Measurements from ENCODE around the gene CPM.

The CPM gene

DNA sequence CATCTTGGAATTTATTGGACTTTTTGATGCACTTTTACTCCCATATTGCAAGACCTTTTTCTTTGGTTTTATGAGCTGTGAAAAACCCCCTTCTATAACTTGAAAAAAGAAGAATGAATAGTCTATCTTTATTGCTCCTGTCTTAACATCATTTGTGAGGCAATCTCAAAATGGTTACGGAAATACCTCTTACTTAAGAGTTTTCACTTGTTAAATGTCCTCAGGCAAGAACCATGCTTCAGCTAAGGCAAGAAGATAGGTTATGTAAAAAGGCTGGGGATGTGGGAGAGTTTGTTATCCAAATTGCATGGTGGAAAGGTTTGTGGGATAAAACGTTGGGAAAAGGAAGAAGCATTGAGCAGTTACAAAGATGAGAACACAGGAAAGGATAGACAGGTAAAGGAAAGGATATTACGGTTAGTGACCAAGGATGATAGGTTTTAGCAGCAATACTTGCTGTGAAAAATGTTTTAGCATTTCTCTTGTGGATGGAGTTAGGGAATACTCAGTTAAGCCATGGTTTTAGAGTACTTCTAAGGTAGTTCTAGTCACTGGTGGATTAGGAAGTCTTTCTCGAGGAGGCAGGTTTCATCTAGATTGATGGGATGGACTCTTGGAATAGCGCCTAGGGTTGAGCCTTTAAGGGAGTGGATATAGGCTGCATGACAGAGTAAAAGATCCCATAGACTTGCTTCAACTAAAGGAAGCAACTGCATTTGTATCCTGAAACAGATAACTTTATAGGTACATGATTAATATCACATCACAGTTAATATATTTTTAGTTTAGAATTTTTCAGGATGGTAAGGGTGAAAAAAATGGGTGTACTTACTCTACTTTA is 94.7 kb downstream of the CPM start:
- H3K4me3 Mint-ChIP-seq, result no peak overlapping the region
- peaks cover 22% of the 10 kb centered on the region for H3K36me3 Mint-ChIP-seq
- ATAC-seq (ENCODE audit: low read depth), result no peak
- peak overlapping the region; percentile 6 for H3K27ac Mint-ChIP-seq
- H3K9me3 Mint-ChIP-seq, result no peaks in the 10 kb centered on the region
- no peak for DNase-seq (ENCODE audit: low spot score in 2 of 2)
- H3K27me3 Mint-ChIP-seq, result no peaks in the 10 kb centered on the region
- peaks cover 2% of the 10 kb centered on the region for H3K4me1 Mint-ChIP-seq

DNA sequence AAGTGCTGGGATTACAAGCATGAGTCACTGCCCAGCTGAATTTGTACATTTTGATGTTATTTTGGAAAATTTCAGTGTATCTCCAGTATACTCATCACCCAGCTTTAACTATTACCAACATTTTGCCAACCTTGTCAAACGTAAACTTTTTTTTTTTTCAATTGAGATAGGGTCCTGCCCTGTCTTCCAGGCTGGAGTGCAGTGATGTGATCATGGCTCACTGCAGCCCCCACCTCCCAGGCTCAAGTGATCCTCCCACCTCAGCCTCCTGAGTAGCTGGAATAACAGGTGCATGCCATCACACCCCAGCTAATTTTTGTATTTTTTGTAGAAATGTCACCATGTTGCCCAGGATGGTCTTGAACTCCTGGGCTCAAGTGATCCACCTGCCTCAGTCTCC is 95.8 kb downstream of the CPM start:
- H3K27ac Mint-ChIP-seq, result no peak overlapping the region
- no peak overlapping the region for H3K4me3 Mint-ChIP-seq
- peaks cover 2% of the 10 kb centered on the region for H3K4me1 Mint-ChIP-seq
- H3K9me3 Mint-ChIP-seq, result no peaks in the 10 kb centered on the region
- H3K27me3 Mint-ChIP-seq, result no peaks in the 10 kb centered on the region
- no peak for DNase-seq (ENCODE audit: low spot score in 2 of 2)
- no peak for ATAC-seq (ENCODE audit: low read depth)
- H3K36me3 Mint-ChIP-seq, result peaks cover 22% of the 10 kb centered on the region

DNA sequence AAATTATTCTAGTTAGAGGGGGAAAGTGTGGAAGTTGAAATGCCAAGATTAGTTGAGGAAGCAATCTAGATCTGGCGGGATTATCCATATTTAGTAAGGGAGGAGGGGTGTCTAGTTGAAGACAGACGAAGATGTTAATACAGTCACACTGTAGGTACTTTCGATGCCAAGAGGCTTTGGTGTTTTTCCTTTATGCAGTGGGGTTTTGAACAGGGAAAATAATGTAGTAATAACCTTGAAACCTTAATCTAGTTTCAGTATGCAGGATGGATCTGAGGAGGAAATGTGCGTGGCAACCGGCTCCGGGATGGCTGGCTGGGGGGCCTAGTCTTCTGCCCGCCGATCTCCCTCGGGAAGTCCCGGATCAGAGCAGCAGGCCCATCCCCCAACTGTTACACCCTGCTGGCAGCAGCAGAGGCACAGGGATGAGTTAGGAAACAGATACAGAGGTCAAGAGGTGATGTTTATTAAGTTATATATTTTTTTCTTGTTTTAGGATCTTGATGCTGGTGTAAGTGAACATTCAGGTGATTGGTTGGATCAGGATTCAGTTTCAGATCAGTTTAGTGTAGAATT is 97.5 kb downstream of the CPM start:
- H3K36me3 Mint-ChIP-seq, result peaks cover 24% of the 10 kb centered on the region
- no peak overlapping the region for H3K4me3 Mint-ChIP-seq
- no peaks in the 10 kb centered on the region for H3K9me3 Mint-ChIP-seq
- H3K27ac Mint-ChIP-seq, result no peak overlapping the region
- H3K4me1 Mint-ChIP-seq, result peaks cover 2% of the 10 kb centered on the region
- no peaks in the 10 kb centered on the region for H3K27me3 Mint-ChIP-seq
- ATAC-seq (ENCODE audit: low read depth) (no peak), DNase-seq (ENCODE audit: low spot score in 2 of 2) (no peak)

DNA sequence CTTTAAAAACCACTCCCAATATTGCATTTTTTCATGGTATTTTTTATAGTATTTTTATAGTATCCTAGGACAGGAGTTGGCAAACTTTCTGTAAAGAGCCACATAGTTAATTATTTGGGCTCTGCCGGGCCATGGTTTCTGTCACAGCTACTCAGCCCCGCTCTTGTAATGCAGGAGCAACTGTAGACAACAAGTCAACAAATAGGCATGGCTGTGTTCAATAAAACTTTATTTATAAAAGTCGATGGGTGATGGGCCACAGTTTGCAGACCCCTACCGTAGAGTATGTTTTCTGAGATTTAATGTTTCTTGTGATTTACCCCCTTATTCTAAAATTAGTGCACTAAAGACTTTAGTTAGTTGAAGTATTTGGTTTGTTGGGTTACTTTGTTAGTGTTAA is 99.5 kb downstream of the CPM start:
- Mint-ChIP-seq H3K9me3 (no peaks in the 10 kb centered on the region), H3K36me3 (peaks cover 25% of the 10 kb centered on the region), H3K4me3 (no peak overlapping the region)

DNA sequence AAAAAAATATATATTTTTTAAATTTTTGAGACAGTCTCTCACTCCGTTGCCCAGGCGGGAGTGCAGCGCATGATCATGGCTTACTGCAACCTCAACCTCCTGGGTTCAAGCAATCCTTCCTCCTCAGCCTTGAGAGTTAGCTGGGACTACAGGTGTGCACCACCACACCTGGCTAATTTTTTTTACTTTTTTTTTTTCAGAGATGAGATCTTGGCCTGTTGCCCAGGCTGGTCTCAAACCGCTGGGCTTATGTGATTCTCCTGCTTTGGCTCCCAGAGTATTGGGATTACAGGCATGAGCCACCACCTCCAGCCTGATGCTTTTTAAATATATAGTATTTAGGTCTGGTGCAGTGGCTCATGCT is 100.5 kb downstream of the CPM start:
- ATAC-seq (ENCODE audit: low read depth) (no peak), DNase-seq (ENCODE audit: low spot score in 2 of 2) (no peak)
- Mint-ChIP-seq H3K27me3 (no peaks in the 10 kb centered on the region), H3K9me3 (no peaks in the 10 kb centered on the region), H3K36me3 (peaks cover 19% of the 10 kb centered on the region), H3K4me1 (peaks cover 5% of the 10 kb centered on the region), H3K27ac (no peak overlapping the region), H3K4me3 (no peak overlapping the region)

More for the DNA sequence above, 99.5 kb downstream of the CPM start:
- Mint-ChIP-seq H3K27ac (no peak overlapping the region), H3K4me1 (peaks cover 7% of the 10 kb centered on the region), H3K27me3 (no peaks in the 10 kb centered on the region)
- no peak for DNase-seq (ENCODE audit: low spot score in 2 of 2)
- ATAC-seq (ENCODE audit: low read depth), result no peak

DNA sequence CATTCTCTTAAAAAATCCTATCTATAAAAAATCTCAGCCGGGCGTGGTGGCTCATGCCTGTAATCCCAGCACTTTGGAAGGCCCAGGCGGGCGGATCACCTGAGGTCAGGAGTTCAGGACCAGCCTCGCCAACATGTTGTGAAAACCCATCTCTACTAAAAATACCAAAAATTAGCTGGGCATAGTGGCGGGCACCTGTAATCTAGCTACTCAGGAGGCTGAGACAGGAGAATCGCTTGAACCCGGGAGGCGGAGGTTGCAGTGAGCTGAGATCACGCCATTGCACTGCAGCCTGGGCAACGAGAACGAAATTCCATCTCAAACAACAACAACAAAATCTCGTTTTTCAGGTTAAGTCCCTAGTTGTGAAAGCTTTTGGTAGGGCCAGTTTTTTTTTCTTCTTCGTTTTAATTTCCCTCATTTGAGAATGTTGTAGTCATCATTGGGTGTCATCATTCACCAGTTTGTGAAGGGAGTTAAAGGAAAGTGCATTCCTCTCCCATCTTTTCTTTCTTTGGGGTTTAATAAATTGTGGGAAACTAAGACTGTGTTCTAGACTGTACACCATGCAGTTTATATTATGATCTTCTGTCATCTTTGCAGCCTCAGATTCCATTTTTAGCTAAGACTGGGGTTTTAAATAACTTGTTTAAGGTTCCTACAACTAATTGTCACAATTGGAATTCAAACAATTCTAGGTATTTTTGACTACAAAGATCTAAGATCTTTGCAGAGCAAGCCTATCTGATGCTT is 101.0 kb downstream of the CPM start:
- H3K9me3 Mint-ChIP-seq, result no peaks in the 10 kb centered on the region
- peaks cover 5% of the 10 kb centered on the region for H3K4me1 Mint-ChIP-seq
- H3K27me3 Mint-ChIP-seq, result no peaks in the 10 kb centered on the region
- H3K4me3 Mint-ChIP-seq, result no peak overlapping the region
- DNase-seq (ENCODE audit: low spot score in 2 of 2) (no peak), ATAC-seq (ENCODE audit: low read depth) (no peak)
- peaks cover 19% of the 10 kb centered on the region for H3K36me3 Mint-ChIP-seq
- no peak overlapping the region for H3K27ac Mint-ChIP-seq

DNA sequence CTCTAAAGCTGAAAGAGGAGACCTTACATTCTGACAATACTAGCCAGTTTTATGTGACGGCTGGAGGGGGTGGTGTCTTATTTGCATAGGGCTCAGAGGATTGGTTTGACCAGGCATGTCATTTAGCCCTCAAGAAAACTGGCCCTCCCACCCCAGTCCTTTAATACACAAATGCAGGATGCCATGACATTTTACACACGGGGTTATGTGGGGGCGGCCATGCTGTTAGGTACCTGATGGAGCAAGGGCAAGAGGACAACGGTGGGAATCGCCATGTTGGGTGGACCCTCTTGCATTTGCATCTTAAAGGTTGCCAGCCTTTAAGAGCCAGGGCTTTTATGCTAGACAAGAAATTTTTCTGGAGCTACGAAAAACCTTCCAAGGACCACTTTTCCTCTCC is 101.7 kb downstream of the CPM start:
- Mint-ChIP-seq H3K27me3 (no peaks in the 10 kb centered on the region), H3K36me3 (peaks cover 17% of the 10 kb centered on the region), H3K27ac (no peak overlapping the region), H3K4me3 (no peak overlapping the region), H3K4me1 (peaks cover 5% of the 10 kb centered on the region), H3K9me3 (no peaks in the 10 kb centered on the region)
- DNase-seq (ENCODE audit: low spot score in 2 of 2) (no peak), ATAC-seq (ENCODE audit: low read depth) (no peak)

DNA sequence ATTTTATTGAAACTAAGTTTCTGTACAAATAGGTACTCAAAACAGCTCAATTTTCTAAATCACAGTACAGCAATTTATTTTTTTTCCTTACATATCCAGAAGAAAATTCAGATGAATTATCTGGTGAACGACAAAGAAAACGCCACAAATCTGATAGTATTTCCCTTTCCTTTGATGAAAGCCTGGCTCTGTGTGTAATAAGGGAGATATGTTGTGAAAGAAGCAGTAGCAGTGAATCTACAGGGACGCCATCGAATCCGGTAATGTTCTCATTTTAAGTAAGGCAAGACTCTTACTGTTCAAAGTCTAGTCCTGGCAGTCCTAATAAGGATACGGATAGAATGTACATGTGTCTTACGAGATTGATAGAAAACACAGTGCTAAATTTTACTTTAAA is 104.3 kb downstream of the CPM start:
- ATAC-seq (ENCODE audit: low read depth) (no peak), DNase-seq (ENCODE audit: low spot score in 2 of 2) (no peak)
- no peak overlapping the region for H3K27ac Mint-ChIP-seq
- no peak overlapping the region for H3K4me3 Mint-ChIP-seq
- peaks cover 5% of the 10 kb centered on the region for H3K4me1 Mint-ChIP-seq
- peaks cover 18% of the 10 kb centered on the region for H3K36me3 Mint-ChIP-seq
- H3K9me3 Mint-ChIP-seq, result no peaks in the 10 kb centered on the region
- no peaks in the 10 kb centered on the region for H3K27me3 Mint-ChIP-seq

DNA sequence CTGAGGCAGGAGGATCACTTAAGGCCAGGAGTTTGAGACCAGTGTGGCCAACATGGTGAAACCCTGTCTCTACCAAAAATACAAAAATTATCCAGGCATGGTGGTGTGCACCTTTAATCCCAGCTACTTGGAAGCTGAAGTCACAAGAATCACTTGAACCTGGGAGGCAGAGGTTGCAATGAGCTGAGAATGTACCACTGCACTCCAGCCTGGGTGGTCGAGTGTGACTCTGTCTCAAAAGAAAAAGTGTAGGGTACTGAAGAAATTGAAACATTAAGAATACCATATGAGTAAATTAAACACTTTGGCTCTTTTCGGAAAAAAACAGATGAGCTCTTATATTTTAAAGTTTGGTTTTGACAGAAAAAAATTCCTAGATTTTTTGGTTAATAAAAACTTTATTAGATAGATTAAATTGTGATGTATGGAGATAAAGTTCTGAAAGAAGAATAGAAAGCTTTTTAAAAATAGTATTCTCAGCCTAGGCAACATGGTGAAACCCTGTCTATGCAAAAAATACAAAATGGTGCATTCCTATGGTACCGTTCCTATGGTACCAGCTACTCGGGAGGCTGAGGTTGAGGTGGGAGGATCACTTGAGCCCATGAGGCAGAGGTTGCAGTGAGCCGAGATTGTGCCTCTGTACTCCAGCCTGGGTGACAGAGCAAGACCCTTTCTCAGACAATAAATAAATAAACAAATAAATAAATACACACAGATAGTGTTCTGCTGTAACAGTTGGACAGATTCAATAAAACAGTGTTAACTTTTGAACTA is 104.9 kb downstream of the CPM start:
- no peak for DNase-seq (ENCODE audit: low spot score in 2 of 2)
- Mint-ChIP-seq H3K27me3 (no peaks in the 10 kb centered on the region), H3K4me1 (peaks cover 5% of the 10 kb centered on the region), H3K36me3 (peaks cover 22% of the 10 kb centered on the region), H3K27ac (no peak overlapping the region), H3K9me3 (no peaks in the 10 kb centered on the region), H3K4me3 (no peak overlapping the region)
- ATAC-seq (ENCODE audit: low read depth), result no peak

DNA sequence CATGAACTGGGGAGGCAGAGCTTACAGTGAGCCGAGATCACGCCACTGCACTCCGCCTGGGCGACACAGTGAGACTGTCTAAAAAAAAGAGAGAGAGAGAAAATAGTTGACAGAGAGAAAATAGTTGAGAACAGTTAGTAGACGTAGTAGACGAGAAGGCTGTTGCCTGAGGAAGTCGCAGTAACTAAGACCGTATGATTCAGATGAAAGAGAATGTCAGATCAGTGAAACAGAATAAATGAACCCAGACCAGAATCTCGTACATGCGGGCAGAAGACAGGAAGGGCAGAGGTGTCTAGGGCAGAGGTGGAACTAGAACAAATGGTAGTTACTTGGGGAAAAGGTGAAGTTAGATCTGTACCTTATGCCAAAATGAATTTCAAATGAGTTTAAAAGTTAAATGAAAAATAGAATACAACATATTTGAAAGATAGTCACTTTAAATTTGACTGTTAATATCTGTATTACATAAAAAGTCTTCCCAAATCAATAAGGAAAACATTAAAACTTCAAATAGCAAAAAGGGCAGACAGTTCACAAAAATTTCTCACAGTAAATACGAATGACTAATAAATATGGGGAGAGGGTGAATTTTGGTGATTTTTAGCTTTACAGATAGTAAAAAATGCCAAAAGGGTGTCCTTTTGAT is 107.3 kb downstream of the CPM start:
- Mint-ChIP-seq H3K27ac (no peak overlapping the region), H3K4me1 (peaks cover 5% of the 10 kb centered on the region), H3K4me3 (no peak overlapping the region), H3K9me3 (no peaks in the 10 kb centered on the region), H3K36me3 (peaks cover 22% of the 10 kb centered on the region), H3K27me3 (no peaks in the 10 kb centered on the region)
- no peak for DNase-seq (ENCODE audit: low spot score in 2 of 2)
- ATAC-seq (ENCODE audit: low read depth), result no peak

DNA sequence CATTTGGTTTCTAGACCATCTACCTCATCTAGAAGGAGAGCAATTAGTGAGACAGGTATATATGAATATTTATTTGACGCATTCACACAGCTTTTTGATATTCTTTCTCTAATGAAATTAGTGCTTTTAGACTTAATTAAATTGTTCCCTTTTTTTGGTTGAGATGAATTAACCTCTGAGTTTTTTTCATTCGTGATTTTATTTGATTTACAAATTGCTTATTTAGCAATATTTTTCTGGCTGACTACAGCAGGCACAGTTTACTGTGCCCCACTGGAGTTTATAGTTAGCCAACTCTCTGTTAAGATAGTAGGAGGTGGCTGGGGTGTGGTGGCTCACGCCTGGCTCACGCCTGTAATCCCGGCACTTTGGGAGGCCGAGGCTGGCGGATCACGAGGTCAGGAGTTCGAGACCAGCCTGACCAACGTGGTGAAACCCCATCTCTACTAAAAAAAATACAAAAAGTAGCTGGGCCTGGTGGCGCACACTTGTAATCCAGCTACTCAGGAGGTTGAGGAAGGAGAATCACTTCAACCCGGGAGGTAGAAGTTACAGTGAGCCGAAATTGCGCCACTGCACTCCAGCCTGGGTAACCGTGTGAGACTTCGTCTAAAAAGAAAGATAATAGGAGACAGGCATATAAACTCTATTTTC is 108.2 kb downstream of the CPM start:
- Mint-ChIP-seq H3K27ac (no peak overlapping the region), H3K27me3 (no peaks in the 10 kb centered on the region), H3K4me1 (no peaks in the 10 kb centered on the region), H3K4me3 (no peak overlapping the region), H3K9me3 (no peaks in the 10 kb centered on the region), H3K36me3 (peaks cover 18% of the 10 kb centered on the region)
- ATAC-seq (ENCODE audit: low read depth) (no peak), DNase-seq (ENCODE audit: low spot score in 2 of 2) (no peak)

DNA sequence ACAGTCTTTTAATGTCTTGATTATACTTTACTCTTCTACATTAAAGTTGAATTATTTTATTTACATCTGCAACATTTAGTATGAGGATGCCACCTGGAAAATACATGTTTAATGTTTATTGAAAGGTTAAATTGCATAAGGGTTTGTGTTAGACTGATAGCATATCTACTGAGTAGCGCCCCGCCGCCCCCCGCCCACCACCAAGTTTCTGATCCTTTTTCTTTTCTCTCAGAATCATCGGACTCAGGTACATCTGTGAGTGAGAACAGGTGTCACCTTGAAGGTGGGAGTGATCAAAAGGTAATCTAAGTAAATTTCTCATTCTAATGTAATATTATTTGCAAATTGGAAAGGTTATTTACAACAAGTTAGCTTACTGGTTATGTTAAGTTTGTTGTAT is 108.8 kb downstream of the CPM start:
- H3K36me3 Mint-ChIP-seq, result peaks cover 18% of the 10 kb centered on the region
- no peak overlapping the region for H3K4me3 Mint-ChIP-seq
- ATAC-seq (ENCODE audit: low read depth), result no peak
- no peak for DNase-seq (ENCODE audit: low spot score in 2 of 2)
- H3K27ac Mint-ChIP-seq, result no peak overlapping the region
- no peaks in the 10 kb centered on the region for H3K9me3 Mint-ChIP-seq
- H3K27me3 Mint-ChIP-seq, result no peaks in the 10 kb centered on the region
- no peaks in the 10 kb centered on the region for H3K4me1 Mint-ChIP-seq

DNA sequence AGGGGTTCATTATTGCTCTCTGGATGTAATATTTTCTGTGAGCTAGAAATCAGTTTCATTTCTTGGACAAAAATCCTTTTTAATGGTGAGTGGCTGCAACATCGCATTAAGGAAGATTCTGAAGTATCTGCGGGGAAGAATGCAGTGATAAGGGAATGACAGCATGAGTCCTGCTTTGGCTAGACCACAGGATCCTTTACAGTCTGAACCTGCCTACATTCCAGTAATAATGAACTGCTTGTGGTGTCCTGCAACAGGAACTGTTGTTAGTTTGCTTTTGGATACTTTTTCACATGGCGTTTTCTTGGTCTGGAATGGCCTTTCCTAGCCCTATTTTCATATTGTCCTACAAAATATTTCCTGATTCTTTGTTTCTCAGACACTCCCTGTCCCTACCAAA is 109.3 kb downstream of the CPM start:
- Mint-ChIP-seq H3K27ac (peak overlapping the region; percentile 25), H3K9me3 (no peaks in the 10 kb centered on the region), H3K4me3 (no peak overlapping the region), H3K36me3 (peaks cover 17% of the 10 kb centered on the region), H3K27me3 (no peaks in the 10 kb centered on the region), H3K4me1 (no peaks in the 10 kb centered on the region)
- DNase-seq (ENCODE audit: low spot score in 2 of 2) (no peak), ATAC-seq (ENCODE audit: low read depth) (no peak)

All from memory B cell (primary cell).